Mesenchymal stem cell (in vitro differentiated cells and primary cell): ENCODE results near the gene ZNF883.

ENCODE experiments used
- DNase-seq: peaks from one replicate; pipeline ENCODE4 v3.0.0-alpha.2; 2013
- H2AFZ ChIP-seq: one replicate; pipeline ENCODE4 v1.6.1; 2013; ENCODE audit warnings: low read depth, mild to moderate bottlenecking, control low read depth, inconsistent platforms, low read length, moderate library complexity
- H2AK5ac ChIP-seq: 2 replicates; pipeline ENCODE4 v1.6.1; 2013; ENCODE audit warnings: low read length, moderate library complexity, mild to moderate bottlenecking, inconsistent platforms; ENCODE audit not compliant: severe bottlenecking
- H2BK120ac ChIP-seq: one replicate; pipeline ENCODE4 v1.6.1; 2013; ENCODE audit warnings: low read depth, mild to moderate bottlenecking, inconsistent platforms, low read length, moderate library complexity
- H2BK12ac ChIP-seq, 2 experiments: one replicate each; pipeline ENCODE4 v1.6.1; 2013; ENCODE audit warnings: inconsistent platforms in 2 of 2, low read length in 2 of 2, mild to moderate bottlenecking in 2 of 2, moderate library complexity in 2 of 2, control low read depth in 1 of 2
- H2BK15ac ChIP-seq: one replicate; pipeline ENCODE4 v1.6.1; 2013; ENCODE audit warnings: mild to moderate bottlenecking, low read depth, inconsistent platforms; ENCODE audit not compliant: poor library complexity, severe bottlenecking
- H2BK5ac ChIP-seq: 2 replicates; pipeline ENCODE4 v1.6.1; 2013; ENCODE audit warnings: low read depth, mild to moderate bottlenecking, low read length, control low read depth, inconsistent platforms; ENCODE audit not compliant: poor library complexity, severe bottlenecking
- H3K14ac ChIP-seq, 2 experiments: one replicate each; pipeline ENCODE4 v1.6.1; 2013; ENCODE audit warnings: inconsistent platforms in 2 of 2, low read length in 2 of 2, control low read depth in 1 of 2, mild to moderate bottlenecking in 1 of 2, moderate library complexity in 1 of 2
- H3K18ac ChIP-seq, 2 experiments: one replicate each; pipeline ENCODE4 v1.6.1; 2013; ENCODE audit warnings: inconsistent platforms in 2 of 2, low read length in 2 of 2, control low read depth in 1 of 2, low read depth in 1 of 2, mild to moderate bottlenecking in 1 of 2
- H3K23ac ChIP-seq, 2 experiments: one replicate each; pipeline ENCODE4 v1.6.1; 2013; ENCODE audit warnings: inconsistent platforms in 2 of 2, low read length in 2 of 2, mild to moderate bottlenecking in 2 of 2, moderate library complexity in 2 of 2, control low read depth in 1 of 2
- H3K27ac ChIP-seq: 2 replicates; pipeline ENCODE4 v1.5.1; 2013; ENCODE audit warnings: mild to moderate bottlenecking, moderate library complexity, low read length, control low read depth, inconsistent platforms; ENCODE audit not compliant: poor library complexity, severe bottlenecking
- H3K27me3 ChIP-seq, 2 experiments: 2 replicates each; pipeline versions ENCODE4 v1.6.1 to v1.7.0; 2013; ENCODE audit warnings: low read length in 2 of 2, mild to moderate bottlenecking in 2 of 2, moderate library complexity in 2 of 2, control low read depth in 1 of 2, inconsistent platforms in 1 of 2; ENCODE audit not compliant: control insufficient read depth in 1 of 2, insufficient read depth in 1 of 2
- H3K36me3 ChIP-seq, 2 experiments: 2 replicates each; pipeline versions ENCODE4 v1.6.1 to v1.7.0; 2013; ENCODE audit warnings: low read length in 2 of 2, control low read depth in 1 of 2, inconsistent platforms in 1 of 2, low read depth in 1 of 2, mild to moderate bottlenecking in 1 of 2; ENCODE audit not compliant: insufficient read depth in 2 of 2, control insufficient read depth in 1 of 2
- H3K4ac ChIP-seq, 2 experiments: one replicate each; pipeline ENCODE4 v1.6.1; 2013; ENCODE audit warnings: inconsistent platforms in 2 of 2, low read length in 2 of 2, mild to moderate bottlenecking in 2 of 2, moderate library complexity in 2 of 2, control low read depth in 1 of 2, low read depth in 1 of 2
- H3K4me1 ChIP-seq: 2 replicates; pipeline ENCODE4 v1.6.1; 2013; ENCODE audit warnings: low read depth, low read length, control low read depth; ENCODE audit not compliant: control insufficient read depth, insufficient read depth
- H3K4me2 ChIP-seq: 2 replicates; pipeline ENCODE4 v1.6.1; 2013; ENCODE audit warnings: low read length, mild to moderate bottlenecking, inconsistent platforms; ENCODE audit not compliant: poor library complexity, severe bottlenecking
- H3K4me3 ChIP-seq, 2 experiments: 2 replicates each; pipeline versions ENCODE4 v1.5.1 to v1.7.0; 2013; ENCODE audit warnings: low read length in 2 of 2, mild to moderate bottlenecking in 2 of 2, control low read depth in 1 of 2, low read depth in 1 of 2; ENCODE audit not compliant: insufficient read depth in 1 of 2
- H3K79me1 ChIP-seq: replicated peaks from 2 replicates; pipeline ENCODE4 v1.6.1; 2013; ENCODE audit warnings: mild to moderate bottlenecking, control low read depth, low read length, inconsistent platforms; ENCODE audit not compliant: poor library complexity, severe bottlenecking
- H3K9ac ChIP-seq: 2 replicates; pipeline ENCODE4 v1.7.0; 2013; ENCODE audit warnings: mild to moderate bottlenecking, low read length, moderate library complexity
- H3K9me3 ChIP-seq: 2 replicates; pipeline ENCODE4 v1.7.0; 2013; ENCODE audit warnings: mild to moderate bottlenecking, low read length; ENCODE audit not compliant: control insufficient read depth
- H4K8ac ChIP-seq: one replicate; pipeline ENCODE4 v1.6.1; 2013; ENCODE audit warnings: inconsistent platforms, mild to moderate bottlenecking, low read length, moderate library complexity
- H4K91ac ChIP-seq: one replicate; pipeline ENCODE4 v1.6.1; 2013; ENCODE audit warnings: mild to moderate bottlenecking, low read length, inconsistent platforms
- WGBS: methylation state at CpG from one replicate; pipeline ENCODE4 v1.1.7; 2013; ENCODE audit warnings: mixed read lengths; 5-methylcytosine and 5-hydroxymethylcytosine counted together

The ZNF883 gene

GRCh38 chr9:112970939-112971338, 41.1 kb downstream of the ZNF883 start:
- Histone ChIP-seq H4K91ac (no peak overlapping the region), H3K27ac (no peak overlapping the region), H3K9me3 (peaks cover 14% of the 10 kb centered on the region), H2AFZ (no peak overlapping the region), H3K14ac (no peak overlapping the region), H3K23ac (no peak overlapping the region), H3K79me1 (no peaks in the 10 kb centered on the region), H2BK120ac (no peak overlapping the region), H2AK5ac (no peak overlapping the region), H4K8ac (no peak overlapping the region), H3K9ac (no peak overlapping the region), H3K4me3 (no peak overlapping the region), H3K4me1 (no peaks in the 10 kb centered on the region), H2BK5ac (no peak overlapping the region), H2BK15ac (no peak overlapping the region), H3K27me3 (peaks cover 0 to 12% of the 10 kb centered on the region in 2 experiments), H3K4me2 (no peak overlapping the region), H2BK12ac (no peak overlapping the region), H3K4ac (no peak overlapping the region), H3K18ac (no peak overlapping the region), H3K36me3 (no peaks in the 10 kb centered on the region)
- WGBS, result 28% methylated on average over 6 of the region's 6 CpGs
- peak; percentile 1 for DNase-seq

GRCh38 chr9:112969730-112970129, 42.3 kb downstream of the ZNF883 start:
- Histone ChIP-seq H2BK5ac (no peak overlapping the region), H3K4me1 (no peaks in the 10 kb centered on the region), H2AFZ (no peak overlapping the region), H2BK120ac (no peak overlapping the region), H3K4ac (no peak overlapping the region), H3K23ac (no peak overlapping the region), H3K27me3 (peaks cover 0 to 12% of the 10 kb centered on the region in 2 experiments), H3K36me3 (no peaks in the 10 kb centered on the region), H3K79me1 (no peaks in the 10 kb centered on the region), H4K8ac (no peak overlapping the region), H3K9ac (no peak overlapping the region), H2AK5ac (no peak overlapping the region), H2BK12ac (no peak overlapping the region), H4K91ac (no peak overlapping the region), H3K4me3 (no peak overlapping the region), H3K27ac (no peak overlapping the region), H2BK15ac (no peak overlapping the region), H3K4me2 (no peak overlapping the region), H3K9me3 (peaks cover 14% of the 10 kb centered on the region), H3K18ac (no peak overlapping the region), H3K14ac (no peak overlapping the region)
- DNase-seq, result no peak
- WGBS, result 54% methylated on average over 2 of the region's 4 CpGs

GRCh38 chr9:112955550-112955949, 56.4 kb downstream of the ZNF883 start:
- H3K4me1 ChIP-seq, result no peaks in the 10 kb centered on the region
- no peak overlapping the region for H3K9ac ChIP-seq
- peaks cover 0 to 9% of the 10 kb centered on the region in 2 experiments for H3K27me3 ChIP-seq
- WGBS, result 53% methylated on average over 1 of the region's 1 CpG
- H3K4me3 ChIP-seq, result no peak overlapping the region
- no peak overlapping the region for H2BK15ac ChIP-seq
- H4K8ac ChIP-seq, result no peak overlapping the region
- no peak overlapping the region for H2BK120ac ChIP-seq
- no peak overlapping the region for H3K14ac ChIP-seq
- no peaks in the 10 kb centered on the region for H3K36me3 ChIP-seq
- no peak overlapping the region for H3K18ac ChIP-seq
- no peak overlapping the region for H3K23ac ChIP-seq
- H3K9me3 ChIP-seq, result peaks cover 30% of the 10 kb centered on the region
- no peak overlapping the region for H3K4ac ChIP-seq
- H2AFZ ChIP-seq, result no peak overlapping the region
- no peak for DNase-seq
- no peaks in the 10 kb centered on the region for H3K79me1 ChIP-seq
- no peak overlapping the region for H4K91ac ChIP-seq
- no peak overlapping the region for H3K27ac ChIP-seq
- no peak overlapping the region for H2AK5ac ChIP-seq
- H3K4me2 ChIP-seq, result no peak overlapping the region
- H2BK5ac ChIP-seq, result no peak overlapping the region
- H2BK12ac ChIP-seq, result no peak overlapping the region

GRCh38 chr9:112945620-112946208, 66.3 kb downstream of the ZNF883 start:
- no peaks in the 10 kb centered on the region for H3K27me3 ChIP-seq
- H3K36me3 ChIP-seq, result no peaks in the 10 kb centered on the region
- H3K4me3 ChIP-seq, result no peak overlapping the region
- no peak overlapping the region for H3K23ac ChIP-seq
- 9% methylated on average over 19 of the region's 25 CpGs for WGBS
- H4K8ac ChIP-seq, result no peak overlapping the region
- H3K9me3 ChIP-seq, result peaks cover 28% of the 10 kb centered on the region
- H3K27ac ChIP-seq, result no peak overlapping the region
- H3K9ac ChIP-seq, result no peak overlapping the region
- H3K79me1 ChIP-seq, result no peaks in the 10 kb centered on the region
- no peak overlapping the region for H3K14ac ChIP-seq
- H4K91ac ChIP-seq, result no peak overlapping the region
- H2AK5ac ChIP-seq, result no peak overlapping the region
- no peak overlapping the region for H3K4ac ChIP-seq
- H2BK120ac ChIP-seq, result no peak overlapping the region
- H3K18ac ChIP-seq, result no peak overlapping the region
- H2AFZ ChIP-seq, result no peak overlapping the region
- H3K4me1 ChIP-seq, result no peaks in the 10 kb centered on the region
- no peak overlapping the region for H3K4me2 ChIP-seq
- no peak for DNase-seq
- no peak overlapping the region for H2BK12ac ChIP-seq
- no peak overlapping the region for H2BK5ac ChIP-seq
- no peak overlapping the region for H2BK15ac ChIP-seq
